Kidney (tissue), 14 donors: Measurements from ENCODE around the gene TEX9. TPM values are rescaled to one million over a fixed set of nuclear protein-coding genes. Genes with fewer than 3 reads are reported as not detected.

Experiments used
- DNase-seq, 5 donors: peaks; one replicate each; pipeline ENCODE4 v3.0.0-alpha.2; 2013 to 2020
- FAIRE-seq: peaks from 2 replicates; lab custom pipeline; 2012; peaks lifted over from hg19 to GRCh38; lab: Jason Lieb, UNC
- H3K27ac ChIP-seq, 2 donors: one replicate each; pipeline ENCODE4 v1.7.0; 2013; ENCODE audit warnings: low read depth in 2 of 2, low read length in 2 of 2, inconsistent platforms in 1 of 2
- H3K27me3 ChIP-seq: one replicate; pipeline ENCODE4 v1.7.1; 2013; ENCODE audit warnings: low read length, inconsistent platforms; ENCODE audit not compliant: control insufficient read depth, insufficient read depth
- H3K36me3 ChIP-seq, 3 donors: one replicate each; pipeline versions ENCODE4 v1.7.0 to v1.7.1; 2013; ENCODE audit warnings: low read length in 3 of 3, control low read depth in 1 of 3, inconsistent platforms in 1 of 3; ENCODE audit not compliant: insufficient read depth in 3 of 3, control insufficient read depth in 2 of 3
- H3K4me1 ChIP-seq, 3 donors: one replicate each; pipeline versions ENCODE4 v1.7.0 to v1.7.1; 2013; ENCODE audit warnings: low read length in 3 of 3, inconsistent platforms in 1 of 3, low read depth in 1 of 3; ENCODE audit not compliant: control insufficient read depth in 2 of 3, insufficient read depth in 2 of 3
- H3K4me3 ChIP-seq, 3 donors: one replicate each; pipeline versions ENCODE4 v1.7.0 to v1.8.1; 2013; ENCODE audit warnings: low read length in 3 of 3, control low read depth in 1 of 3, inconsistent platforms in 1 of 3
- H3K9ac ChIP-seq, 3 donors: one replicate each; pipeline versions ENCODE4 v1.7.0 to v1.7.1; 2013; ENCODE audit warnings: low read length in 3 of 3, control low read depth in 1 of 3, inconsistent platforms in 1 of 3
- H3K9me3 ChIP-seq, 3 donors: one replicate each; pipeline versions ENCODE4 v1.7.0 to v1.7.1; 2013; ENCODE audit warnings: low read length in 3 of 3, control low read depth in 1 of 3, inconsistent platforms in 1 of 3; ENCODE audit not compliant: control insufficient read depth in 2 of 3, insufficient read depth in 1 of 3
- CTCF ChIP-seq: IDR thresholded peaks from 3 replicates; pipeline ENCODE4 v1.5.1; 2012; ENCODE audit warnings: mild to moderate bottlenecking, moderate library complexity, borderline replicate concordance; ENCODE audit not compliant: insufficient read depth; ENCODE audit errors: extremely low read depth
- intact Hi-C: fragments of 100-400 bp; cut with DNase I; formaldehyde crosslinking; loops from one replicate; pipeline ENCODE4 v1.11.1; 2022
- polyA plus RNA-seq: library from polyadenylated mRNA; stranded (reverse); fragments of 350-450 nt; fragmentation: Illumina TruSeq; extraction: RNeasy Lipid Tissue Mini Kit (QIAGEN cat#74804); gene quantifications from one replicate; pipeline ENCODE4 v1.2.3, GENCODE V29; 2014; ENCODE audit warnings: low read depth, low replicate concordance; ENCODE audit not compliant: insufficient read depth
- total RNA-seq: library from RNA; stranded (reverse); fragmentation: NEBNext Ultra II Directional; extraction: Animal tissue kit (Norgen Biotek cat#: 25700); gene quantifications from one replicate; pipeline ENCODE4 v1.2.1, GENCODE V29; 2021
- donor health status: control.
- donor health status: control.
- donor health status: control.
- donor health status: control.
- donor health status: control.
- donor health status: DM: yes; HTN: yes; CAD: no.
- donor health status: Normal renal cell carcinoma (clear cell type).

Gene TEX9
- total and polyA plus RNA-seq, 2 donors from 2014 or later = 9.4 to 35.2 TPM

- no peak overlapping the region for H3K4me3 ChIP-seq
- no peak overlapping the region for H3K27ac ChIP-seq
- no peaks in the 10 kb centered on the region for H3K4me1 ChIP-seq
- DNase-seq = no peak
- no peaks in the 10 kb centered on the region for H3K27me3 ChIP-seq
- no peak for TF ChIP-seq CTCF
- intact Hi-C loops = no loop called here
- H3K9ac ChIP-seq = no peak overlapping the region
- FAIRE-seq = no peak
- H3K36me3 ChIP-seq = no peaks in the 10 kb centered on the region
- H3K9me3 ChIP-seq = no peaks in the 10 kb centered on the region
Observed at GRCh38 chr15:56346414-56346813, 18.8 kb upstream of the TEX9 start.

GRCh38 chr15:56349554-56349953 is 15.7 kb upstream of the TEX9 start:
- FAIRE-seq (no peak), DNase-seq (no peak)
- TF ChIP-seq CTCF = no peak
- Histone ChIP-seq H3K4me1 (no peaks in the 10 kb centered on the region), H3K27ac (no peak overlapping the region), H3K27me3 (no peaks in the 10 kb centered on the region), H3K9ac (no peak overlapping the region), H3K36me3 (no peaks in the 10 kb centered on the region), H3K9me3 (no peaks in the 10 kb centered on the region), H3K4me3 (no peak overlapping the region)
- intact Hi-C loops = no loop called here

GRCh38 chr15:56351353-56351752 is 13.9 kb upstream of the TEX9 start:
- Histone ChIP-seq H3K9ac (no peak overlapping the region), H3K4me3 (no peak overlapping the region), H3K4me1 (no peaks in the 10 kb centered on the region), H3K36me3 (no peaks in the 10 kb centered on the region), H3K9me3 (no peaks in the 10 kb centered on the region), H3K27me3 (no peaks in the 10 kb centered on the region), H3K27ac (no peak overlapping the region)
- intact Hi-C loops = no loop called here
- TF ChIP-seq CTCF = no peak
- DNase-seq (no peak), FAIRE-seq (no peak)

- Histone ChIP-seq H3K9me3 (no peaks in the 10 kb centered on the region), H3K36me3 (no peaks in the 10 kb centered on the region), H3K9ac (no peak overlapping the region), H3K27ac (no peak overlapping the region), H3K27me3 (no peaks in the 10 kb centered on the region), H3K4me1 (no peaks in the 10 kb centered on the region), H3K4me3 (no peak overlapping the region)
- FAIRE-seq (no peak), DNase-seq (no peak)
- intact Hi-C loops = no loop called here
- no peak for TF ChIP-seq CTCF
Observed at GRCh38 chr15:56351957-56352506, 13.2 kb upstream of the TEX9 start.
